Fibroblast of skin of left quadriceps (primary cell): ENCODE measurements around the gene NR2F1-AS1.

Experiments
- DNase-seq, 2 experiments: peaks; one replicate each; pipeline ENCODE4 v3.0.0-alpha.2; 2013; ENCODE audit warnings: low read depth in 2 of 2

Gene NR2F1-AS1

DNA sequence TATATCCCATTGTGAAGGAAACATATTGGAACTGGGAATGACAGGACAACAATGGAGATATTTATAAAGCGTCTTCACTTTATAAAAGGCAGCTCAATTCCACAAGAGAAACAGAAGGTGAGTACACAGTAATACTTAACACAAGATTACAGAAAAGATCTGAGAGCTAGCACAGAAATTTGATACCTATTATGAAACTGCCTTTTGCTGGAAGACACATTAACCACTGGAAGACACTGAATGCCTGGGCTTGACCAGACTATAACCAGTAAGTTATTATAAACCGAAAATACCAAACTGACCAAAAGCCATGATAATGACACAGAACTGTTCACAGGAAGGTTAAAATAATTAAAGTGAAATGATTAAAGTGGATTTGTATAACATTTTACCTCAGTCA lies 195.4 kb downstream of the NR2F1-AS1 start:
- no peak for DNase-seq

DNA sequence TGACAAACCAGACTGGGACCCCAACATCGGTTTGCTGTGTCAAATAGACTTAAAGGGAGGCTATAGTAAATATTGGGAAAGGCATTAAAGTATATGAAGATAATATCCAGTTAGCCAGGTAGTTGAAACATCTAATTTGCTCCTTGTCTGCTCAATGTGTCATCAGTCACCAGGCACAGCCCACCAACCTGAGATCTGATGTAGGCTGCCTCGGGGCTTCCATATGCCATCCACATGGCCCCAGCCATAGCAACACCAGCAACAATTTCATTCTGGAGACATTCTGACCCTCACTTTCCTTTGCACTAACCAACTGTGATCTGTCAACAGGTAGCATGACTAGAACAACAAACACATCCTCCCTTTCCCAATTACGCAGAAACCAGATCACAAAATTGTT lies 196.0 kb downstream of the NR2F1-AS1 start:
- no peak for DNase-seq

DNA sequence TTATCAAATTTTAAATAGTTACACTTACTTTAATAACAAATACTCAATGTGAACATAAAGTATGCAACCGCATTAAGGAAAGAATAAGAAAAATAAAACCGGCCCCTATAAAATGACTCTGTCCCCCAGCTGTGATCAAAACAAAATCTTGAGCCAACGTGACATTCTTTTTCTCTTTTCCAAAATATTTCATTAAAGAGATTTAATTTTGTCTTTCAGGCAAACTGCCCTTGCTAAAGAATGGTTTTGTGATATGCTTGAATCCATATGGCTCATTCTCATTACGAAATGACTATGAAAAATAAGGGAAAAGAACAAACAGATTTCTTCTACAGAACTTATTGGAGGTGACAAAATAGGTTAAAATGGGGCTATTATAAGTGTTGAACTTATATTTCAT lies 197.0 kb downstream of the NR2F1-AS1 start:
- DNase-seq: no peak

DNA sequence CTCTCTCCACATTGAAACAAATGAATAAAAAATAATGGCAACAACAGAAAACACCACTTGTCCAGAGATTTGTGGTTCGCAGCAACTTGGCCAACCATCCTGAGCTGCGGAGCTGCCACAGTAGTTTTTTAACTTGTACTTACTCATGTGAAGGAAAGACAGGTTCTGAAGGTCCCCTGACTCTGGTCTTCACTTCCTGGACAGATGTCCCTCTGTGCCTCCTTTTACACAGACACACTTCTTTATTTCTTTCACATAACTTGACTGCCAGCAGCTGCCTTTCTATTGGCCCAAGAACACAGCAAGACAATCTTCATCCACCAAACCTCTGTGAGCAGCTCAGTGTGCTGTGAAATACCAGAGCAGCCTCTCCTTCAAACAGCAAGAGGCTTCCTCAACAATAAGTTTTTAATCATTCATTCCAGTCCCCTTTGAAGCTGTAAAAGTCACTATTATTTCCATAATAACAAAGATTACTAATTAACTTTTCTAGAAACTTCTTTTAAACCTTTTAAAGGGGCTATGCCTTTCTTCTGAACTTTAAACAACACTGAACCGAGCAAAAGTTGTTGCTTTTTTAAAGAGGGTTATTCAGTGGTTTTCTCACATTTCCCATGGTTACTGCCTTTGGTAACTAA lies 198.7 kb downstream of the NR2F1-AS1 start:
- no peak for DNase-seq

DNA sequence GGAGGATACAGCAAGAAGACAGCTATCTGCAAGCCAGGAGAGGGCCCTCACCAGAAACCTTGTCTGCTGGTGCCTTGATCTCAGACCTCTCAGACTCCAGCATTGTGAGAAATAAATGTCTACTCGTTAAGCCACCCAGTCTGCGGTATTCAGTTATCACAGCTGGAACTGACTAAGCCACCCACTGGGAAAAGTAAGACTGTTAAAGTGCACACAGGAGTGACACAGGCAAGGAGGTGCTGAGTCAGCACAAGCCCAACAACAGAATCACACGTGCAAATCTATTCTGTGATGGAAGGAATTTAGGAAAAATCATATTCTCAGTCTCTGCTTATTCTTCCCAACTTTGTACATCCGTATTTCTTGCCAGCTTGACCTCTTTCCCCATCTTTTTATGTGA lies 200.0 kb downstream of the NR2F1-AS1 start:
- DNase-seq: no peak

DNA sequence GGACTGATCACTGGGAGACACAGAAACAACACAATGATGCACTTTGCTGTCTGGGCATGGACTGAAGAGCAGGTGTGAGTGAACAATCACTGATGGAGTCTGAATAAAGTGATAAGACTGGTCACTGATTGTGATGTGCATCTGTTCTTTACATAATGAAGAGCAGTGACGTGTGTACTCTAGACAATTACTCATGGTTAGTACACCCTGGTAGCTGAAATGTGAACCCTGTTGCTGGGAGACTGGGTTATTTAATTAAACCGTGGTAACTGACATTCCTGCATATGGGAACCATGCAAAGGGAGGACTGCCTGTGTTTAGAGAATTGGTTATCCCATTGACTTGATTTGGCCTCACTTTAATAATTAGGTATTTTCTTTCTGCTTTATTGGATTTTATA lies 202.9 kb downstream of the NR2F1-AS1 start:
- peak in 1 of 2 experiments; percentile 28 for DNase-seq

DNA sequence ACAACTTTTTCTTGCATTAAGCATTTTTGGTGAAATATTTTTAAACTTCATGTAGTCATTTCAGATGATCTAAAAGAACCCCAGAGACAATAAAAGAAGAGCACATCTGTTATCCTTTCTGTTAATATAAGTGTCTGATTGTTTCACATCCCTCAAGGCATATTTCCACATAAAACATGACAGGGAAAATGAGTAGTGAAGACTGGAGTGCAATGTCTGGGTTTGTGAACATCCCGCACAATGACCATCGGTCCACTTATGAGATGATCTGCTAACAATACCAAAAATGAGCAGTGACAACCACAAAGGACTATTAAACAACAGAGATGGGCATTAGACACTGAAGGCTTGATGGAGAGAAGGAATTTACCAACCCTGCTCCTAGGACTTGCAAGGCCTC lies 209.1 kb downstream of the NR2F1-AS1 start:
- no peak for DNase-seq

DNA sequence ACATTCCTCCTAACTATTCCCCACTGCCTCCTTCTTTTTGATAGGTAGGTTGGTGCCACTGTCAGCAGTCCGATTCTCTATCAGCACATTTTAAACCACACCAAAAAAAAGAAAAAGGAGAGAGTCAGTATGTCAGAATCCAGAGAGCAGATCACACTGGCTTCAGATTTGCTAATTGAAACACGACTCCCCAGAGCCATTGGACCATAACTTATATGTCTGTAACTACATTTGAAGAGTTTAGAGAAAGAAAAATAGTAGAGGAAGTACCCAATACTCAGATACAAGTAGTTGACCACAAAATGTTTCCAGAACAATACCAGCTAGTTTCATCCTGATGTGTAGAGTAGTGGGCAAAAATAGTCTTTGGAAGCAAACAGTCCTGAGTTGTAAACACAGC lies 216.6 kb downstream of the NR2F1-AS1 start:
- no peak for DNase-seq

DNA sequence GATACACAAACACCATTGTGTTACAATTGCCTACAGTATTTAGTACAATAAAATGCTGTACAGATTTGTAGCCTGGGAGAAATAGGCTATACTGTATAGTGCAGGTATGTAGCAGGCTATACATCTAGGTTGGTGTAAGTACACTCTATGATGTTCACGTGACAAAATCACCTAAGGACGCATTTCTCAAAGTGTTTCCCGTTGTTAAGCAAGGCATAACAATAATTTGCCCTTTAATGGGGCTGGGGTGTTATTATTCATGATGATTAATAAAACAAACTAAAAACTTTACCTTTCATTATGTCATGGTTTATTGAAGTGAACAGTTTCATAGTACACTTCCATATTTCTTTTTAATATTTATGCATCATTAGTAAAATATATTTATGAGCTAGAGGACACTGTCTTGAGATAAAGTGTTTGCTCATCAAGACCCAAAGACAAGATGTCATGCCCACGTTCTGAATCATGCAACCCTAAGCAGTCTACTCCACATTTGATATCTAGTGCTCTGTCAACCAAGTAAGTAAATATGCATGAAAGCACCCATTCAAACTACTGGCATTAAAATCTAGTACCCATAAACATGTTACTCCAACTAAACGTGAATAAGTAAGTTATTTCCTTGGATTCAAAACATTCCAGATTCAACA lies 220.5 kb downstream of the NR2F1-AS1 start:
- no peak for DNase-seq

DNA sequence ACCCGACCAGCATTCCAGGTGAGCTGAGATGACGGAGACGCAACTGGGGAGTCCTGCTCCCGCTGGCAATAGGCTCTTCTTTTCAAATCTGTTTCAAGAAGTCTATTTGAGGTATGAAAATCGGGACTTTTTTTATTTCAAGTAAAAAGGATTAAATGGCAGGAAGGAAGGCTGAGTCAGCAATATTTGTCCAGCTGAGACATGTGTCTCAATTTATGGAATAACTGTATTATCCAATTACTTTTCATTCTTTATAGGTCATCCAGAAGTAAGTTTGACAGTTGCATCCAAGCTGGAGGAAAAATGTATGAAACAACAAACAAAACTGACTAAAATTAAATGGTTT lies 221.1 kb downstream of the NR2F1-AS1 start:
- no peak for DNase-seq
